Transverse colon (tissue), 4 donors: ENCODE measurements around the gene DNAH5. TPM values are rescaled to one million over a fixed set of nuclear protein-coding genes. Genes with fewer than 3 reads are reported as not detected.

ENCODE experiments used
- DNase-seq: peaks from one replicate; pipeline ENCODE4 v3.0.0-alpha.2; 2019
- H3K27ac ChIP-seq, 4 donors: fragments of 200-600 bp; sonication (generic); 2 replicates each; pipeline ENCODE4 v1.5.1; 2016 to 2018; ENCODE audit warnings: inconsistent platforms in 4 of 4
- H3K27me3 ChIP-seq: fragments of 200-600 bp; sonication (generic); 2 replicates; pipeline ENCODE4 v1.5.1; 2017; ENCODE audit warnings: inconsistent platforms
- H3K36me3 ChIP-seq, 4 donors: fragments of 200-600 bp; sonication (generic); 2 replicates each; pipeline ENCODE4 v1.5.1; 2017 to 2019; ENCODE audit warnings: inconsistent platforms in 4 of 4
- H3K4me1 ChIP-seq, 4 donors: fragments of 200-600 bp; sonication (generic); 2 replicates each; pipeline ENCODE4 v1.5.1; 2017 to 2020; ENCODE audit warnings: inconsistent platforms in 4 of 4
- H3K4me3 ChIP-seq, 4 donors: fragments of 200-600 bp; sonication (generic); 1 replicate in 1 of 4; 2 replicates in 3 of 4; pipeline versions ENCODE4 v1.5.1 to v1.6.1; 2017 to 2019; ENCODE audit warnings: inconsistent platforms in 4 of 4
- H3K9me3 ChIP-seq, 2 donors: fragments of 200-600 bp; sonication (generic); 2 replicates each; pipeline ENCODE4 v1.5.1; 2017 to 2019; ENCODE audit warnings: inconsistent platforms in 2 of 2
- EP300 ChIP-seq: sonication (generic); formaldehyde crosslinking; IDR thresholded peaks from one replicate; pipeline ENCODE4 v1.6.1; 2017; ENCODE audit warnings: antibody characterized with exemption, low read depth
- POLR2A ChIP-seq: fragments of 450-650 bp; IDR thresholded peaks from one replicate; pipeline ENCODE4 v1.6.1; 2016; ENCODE audit warnings: antibody characterized with exemption, mild to moderate bottlenecking, moderate library complexity
- POLR2AphosphoS5 ChIP-seq, 3 donors: sonication (generic); formaldehyde crosslinking; IDR thresholded peaks; one replicate each; pipeline ENCODE4 v1.6.1; 2016; ENCODE audit warnings: antibody characterized with exemption in 3 of 3
- WGBS, 2 donors: methylation state at CpG; one replicate each; pipeline ENCODE4 v1.1.5; 2018; ENCODE audit warnings: low coverage in 1 of 2; 5-methylcytosine and 5-hydroxymethylcytosine counted together
- in situ Hi-C, 4 donors: fragments of 200-750 bp; cut with MboI; loops; one replicate each; pipeline versions ENCODE4 v1.15.0 to v1.15.1; 2017; ENCODE audit warnings: low sequenced_read_pairs in 3 of 4, low pct_ligation_motif_present in 1 of 4, low pct_unique_long_range_greater_than_20kb in 1 of 4
- intact Hi-C: fragments of 100-400 bp; cut with DNase I; formaldehyde crosslinking; loops from one replicate; pipeline ENCODE4 v1.15.1; 2023; ENCODE audit warnings: low total_unique reads
- total RNA-seq, 4 donors: library from RNA; depleted of rRNA; stranded (reverse); fragments of >200 nt; gene quantifications; one replicate each; pipeline ENCODE4 v1.1.0, GENCODE V29; 2016
- TF ChIP-seq, protein P1 (sequence below), 5 experiments: fragments of 200-600 bp in 3 of 5; fragments of 450-650 bp in 2 of 5; sonication (generic) in 3 of 5; IDR thresholded peaks; 1 replicate in 2 of 5; 2 replicates in 3 of 5; pipeline ENCODE4 v1.5.1; 2016 to 2017; ENCODE audit warnings: antibody characterized with exemption in 5 of 5, inconsistent platforms in 3 of 5, mild to moderate bottlenecking in 2 of 5, moderate library complexity in 1 of 5

DNAH5 gene
- total RNA-seq, 4 donors from 2014 or later = 0.20 to 1.5 (median 0.53) TPM

DNA sequence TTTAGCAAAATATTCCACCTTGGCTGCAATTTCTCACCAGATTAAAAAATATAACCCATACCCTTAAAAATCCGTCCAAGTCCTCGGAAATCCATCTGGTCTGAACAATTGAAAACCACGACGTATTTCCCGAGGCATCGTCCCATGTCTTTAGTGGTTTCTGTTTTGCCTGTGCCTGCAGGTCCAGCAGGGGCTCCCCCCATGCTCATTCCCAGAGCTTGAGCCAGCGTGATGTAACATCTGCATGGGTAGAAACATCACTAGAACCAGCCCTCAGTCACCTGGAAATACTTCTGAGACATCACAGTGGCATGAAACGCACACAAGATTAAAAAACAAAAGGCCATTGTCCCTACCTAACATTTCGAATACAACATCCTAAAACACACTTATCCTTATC is 114.0 kb downstream of the DNAH5 start:
- in situ Hi-C loops = no loop called here
- H3K4me1 ChIP-seq = no peaks in the 10 kb centered on the region

DNA sequence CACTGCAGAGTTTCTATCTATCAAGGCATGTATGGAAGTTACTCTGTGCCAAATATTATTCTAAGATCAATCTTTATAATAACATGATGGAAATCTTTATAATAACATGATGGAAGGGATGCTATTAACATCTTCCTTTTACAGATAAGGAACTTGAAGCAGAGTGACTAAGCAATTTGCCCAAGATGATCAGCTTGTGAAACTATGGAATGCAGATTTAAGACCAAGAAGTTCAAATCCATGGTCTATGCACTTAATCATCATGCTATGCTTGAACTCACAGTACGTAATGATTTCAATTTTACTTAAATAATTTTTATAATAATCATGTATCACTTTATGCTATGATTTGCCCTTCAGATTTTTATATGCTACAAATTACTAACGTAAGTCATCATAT is 123.1 kb downstream of the DNAH5 start:
- no peaks in the 10 kb centered on the region for H3K36me3 ChIP-seq
- in situ Hi-C loops = no loop called here
- H3K9me3 ChIP-seq = no peaks in the 10 kb centered on the region
- H3K27ac ChIP-seq = no peak overlapping the region
- intact Hi-C loops = no loop called here
- H3K4me3 ChIP-seq = no peak overlapping the region
- TF ChIP-seq EP300 (no peak), POLR2A (no peak), POLR2AphosphoS5 (IDR thresholded peaks at IDR 0.05) (no peak)
- TF ChIP-seq, protein P1, sequence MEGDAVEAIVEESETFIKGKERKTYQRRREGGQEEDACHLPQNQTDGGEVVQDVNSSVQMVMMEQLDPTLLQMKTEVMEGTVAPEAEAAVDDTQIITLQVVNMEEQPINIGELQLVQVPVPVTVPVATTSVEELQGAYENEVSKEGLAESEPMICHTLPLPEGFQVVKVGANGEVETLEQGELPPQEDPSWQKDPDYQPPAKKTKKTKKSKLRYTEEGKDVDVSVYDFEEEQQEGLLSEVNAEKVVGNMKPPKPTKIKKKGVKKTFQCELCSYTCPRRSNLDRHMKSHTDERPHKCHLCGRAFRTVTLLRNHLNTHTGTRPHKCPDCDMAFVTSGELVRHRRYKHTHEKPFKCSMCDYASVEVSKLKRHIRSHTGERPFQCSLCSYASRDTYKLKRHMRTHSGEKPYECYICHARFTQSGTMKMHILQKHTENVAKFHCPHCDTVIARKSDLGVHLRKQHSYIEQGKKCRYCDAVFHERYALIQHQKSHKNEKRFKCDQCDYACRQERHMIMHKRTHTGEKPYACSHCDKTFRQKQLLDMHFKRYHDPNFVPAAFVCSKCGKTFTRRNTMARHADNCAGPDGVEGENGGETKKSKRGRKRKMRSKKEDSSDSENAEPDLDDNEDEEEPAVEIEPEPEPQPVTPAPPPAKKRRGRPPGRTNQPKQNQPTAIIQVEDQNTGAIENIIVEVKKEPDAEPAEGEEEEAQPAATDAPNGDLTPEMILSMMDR (IDR thresholded peaks at IDR 0.05) = no peak
- WGBS, 2 donors = 82 to 83% methylated on average over 2 of the region's 2 CpGs
- H3K27me3 ChIP-seq = no peaks in the 10 kb centered on the region
- H3K4me1 ChIP-seq = no peaks in the 10 kb centered on the region
- no peak for DNase-seq

More for the DNA sequence above, 114.0 kb downstream of the DNAH5 start:
- no peaks in the 10 kb centered on the region for H3K9me3 ChIP-seq
- H3K36me3 ChIP-seq = no peaks in the 10 kb centered on the region
- 54 to 71% methylated on average over 2 to 9 of the region's 9 CpGs for WGBS, 2 donors
- no peak overlapping the region for H3K27ac ChIP-seq
- no peak overlapping the region for H3K4me3 ChIP-seq
- no peaks in the 10 kb centered on the region for H3K27me3 ChIP-seq
- no peak for TF ChIP-seq POLR2AphosphoS5 (IDR thresholded peaks at IDR 0.05)
- no peak for TF ChIP-seq EP300
- no peak for TF ChIP-seq POLR2A
- TF ChIP-seq, protein P1 (IDR thresholded peaks at IDR 0.05) = no peak
- no peak for DNase-seq
- intact Hi-C loops = no loop called here

DNA sequence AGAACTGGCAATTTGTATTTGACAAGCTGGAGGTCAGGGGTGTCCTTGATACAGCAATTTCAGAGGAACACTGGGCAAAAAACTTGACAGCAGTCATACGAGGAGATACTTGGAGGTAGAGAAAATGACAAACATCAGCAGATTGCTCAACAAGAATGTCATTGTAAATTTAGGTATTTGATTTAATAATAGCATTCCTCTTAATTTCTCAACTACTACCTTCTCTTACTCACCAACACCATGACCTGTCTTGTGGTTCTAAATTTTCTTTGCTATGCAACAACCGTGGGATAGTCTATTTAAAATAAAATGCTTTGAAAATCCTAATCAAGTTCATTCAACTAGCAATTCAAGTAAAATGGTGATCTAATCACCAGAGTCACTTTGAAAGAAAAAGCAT is 128.4 kb downstream of the DNAH5 start:
- no peak for DNase-seq
- H3K36me3 ChIP-seq = no peaks in the 10 kb centered on the region
- no peak overlapping the region for H3K27ac ChIP-seq

DNA sequence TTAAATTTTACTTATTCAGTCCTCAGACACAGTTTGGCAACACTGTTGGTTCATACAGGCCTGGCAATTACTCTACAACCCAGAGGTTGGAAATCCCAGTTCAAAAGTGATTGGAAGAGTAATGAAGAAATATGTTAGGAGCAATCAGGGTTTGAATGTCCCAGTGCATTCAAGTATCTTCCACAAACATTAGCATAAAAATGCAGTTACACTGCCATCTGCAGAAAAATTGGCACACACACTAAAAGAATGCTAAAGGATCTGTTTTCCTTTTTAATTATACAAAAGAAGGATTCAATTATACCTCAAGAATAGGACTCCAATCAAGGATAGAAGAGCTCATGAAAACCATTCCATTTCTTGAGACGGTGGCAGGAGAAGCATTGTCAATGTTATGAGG is 130.2 kb downstream of the DNAH5 start:
- Histone ChIP-seq H3K27ac (no peak overlapping the region), H3K4me1 (no peaks in the 10 kb centered on the region), H3K36me3 (no peaks in the 10 kb centered on the region), H3K27me3 (no peaks in the 10 kb centered on the region), H3K4me3 (no peak overlapping the region), H3K9me3 (no peaks in the 10 kb centered on the region)
- intact Hi-C loops (no loop called here), in situ Hi-C loops (no loop called here)
- no peak for TF ChIP-seq POLR2AphosphoS5 (IDR thresholded peaks at IDR 0.05)
- no peak for TF ChIP-seq POLR2A
- TF ChIP-seq EP300 = no peak
- TF ChIP-seq, protein P1 (IDR thresholded peaks at IDR 0.05) = no peak
- no peak for DNase-seq
- 84% methylated on average over 1 of the region's 1 CpG; no CpG with 5 or more reads in 1 of the 2 donors for WGBS, 2 donors

More for the DNA sequence above, 128.4 kb downstream of the DNAH5 start:
- H3K4me1 ChIP-seq = no peaks in the 10 kb centered on the region
- intact Hi-C loops (no loop called here), in situ Hi-C loops (no loop called here)
- H3K27me3 ChIP-seq = no peaks in the 10 kb centered on the region
- no peaks in the 10 kb centered on the region for H3K9me3 ChIP-seq
- TF ChIP-seq, protein P1 (IDR thresholded peaks at IDR 0.05) = no peak
- no peak for TF ChIP-seq POLR2A
- no peak for TF ChIP-seq POLR2AphosphoS5 (IDR thresholded peaks at IDR 0.05)
- TF ChIP-seq EP300 = no peak
- H3K4me3 ChIP-seq = no peak overlapping the region
- WGBS, 2 donors = 38 to 60% methylated on average over 2 of the region's 2 CpGs
